CD4-positive, alpha-beta T cell treated with Interleukin-10 for 1 hour (primary cell): ENCODE data around the gene RANBP2.

ENCODE experiments used
- DNase-seq: peaks from one replicate; pipeline ENCODE4 v3.0.0-alpha.2; 2020

RANBP2 gene

DNA sequence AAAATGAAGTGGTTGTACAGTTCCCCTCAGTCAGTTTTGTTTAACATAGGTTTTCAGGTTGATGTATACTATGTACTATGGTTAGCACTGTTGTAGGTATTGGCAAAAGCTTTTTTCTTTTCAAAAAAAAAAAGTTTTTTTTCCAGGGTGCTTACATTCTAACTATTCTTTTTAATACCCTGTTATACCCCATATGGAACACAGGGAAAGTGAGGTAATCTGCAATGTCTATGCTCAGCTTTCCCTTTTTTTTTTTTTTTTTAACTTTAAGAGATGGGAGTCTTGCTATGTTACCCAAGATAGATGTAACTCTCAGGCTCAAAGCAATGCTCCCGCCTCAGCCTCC, 66.7 kb downstream of the RANBP2 start:
- no peak for DNase-seq

DNA sequence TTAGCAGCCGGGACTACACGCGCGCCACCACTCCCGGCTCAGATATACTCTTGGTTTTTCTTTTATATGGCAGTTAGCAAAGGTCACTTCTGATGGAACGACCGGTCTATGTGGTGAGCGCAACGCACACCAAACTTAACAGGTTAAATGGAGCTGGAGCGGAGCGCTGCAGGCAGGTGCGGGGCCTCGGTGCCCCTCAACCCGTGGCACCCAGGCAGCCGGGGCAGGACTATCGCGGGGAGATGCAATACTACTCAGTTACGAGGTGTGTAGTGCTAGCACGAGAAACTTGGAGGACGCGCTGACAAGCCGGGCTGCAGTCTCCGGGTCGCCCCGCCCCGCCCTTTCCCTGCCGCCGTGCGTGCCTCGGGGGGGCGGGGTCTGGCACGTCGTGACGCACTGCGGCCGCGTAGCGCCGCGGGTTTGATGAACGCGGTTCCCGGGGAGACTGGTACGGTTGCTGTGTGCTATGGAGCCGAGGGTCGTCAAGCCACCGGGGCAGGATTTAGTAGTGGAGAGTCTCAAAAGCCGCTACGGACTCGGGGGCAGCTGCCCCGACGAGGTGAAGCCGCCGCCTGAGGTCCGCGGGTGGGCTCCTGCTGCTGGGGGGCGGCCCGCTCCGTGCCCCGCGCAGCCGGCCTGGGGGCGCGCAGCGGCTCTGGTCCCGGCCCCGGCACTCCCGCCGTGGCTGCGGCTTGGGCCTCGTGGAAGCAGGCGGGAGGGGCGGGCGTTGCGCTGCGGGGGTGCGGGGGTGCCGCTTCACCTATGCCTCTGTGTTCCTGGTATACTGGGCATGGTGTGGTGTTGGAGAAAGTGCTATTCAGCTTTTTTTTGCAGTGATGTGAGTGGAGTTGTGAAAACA, 67.3 kb downstream of the RANBP2 start, which contains the start of gene CCDC138:
Gene CCDC138, plus strand, starts transcription at position 418 of the 862 bp plus-strand sequence. Its CDS starts 52 bp downstream, at position 470.
- DNase-seq = peak; percentile 89

DNA sequence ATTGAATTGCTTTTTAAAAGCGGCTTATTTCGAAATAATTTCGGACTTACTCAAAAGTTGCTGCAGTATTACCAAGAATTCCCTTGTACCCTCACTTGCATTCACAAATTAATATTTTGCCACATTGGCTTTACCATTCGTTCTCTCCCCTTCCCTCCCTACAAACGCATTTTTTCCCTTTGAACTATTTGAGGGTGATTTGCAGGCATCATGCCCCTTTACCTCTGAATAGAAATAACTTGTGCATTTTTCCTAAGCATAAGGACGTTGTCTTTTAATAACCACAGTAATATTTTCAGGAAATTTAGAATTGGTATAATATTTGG, 67.9 kb downstream of the RANBP2 start:
- DNase-seq = no peak

DNA sequence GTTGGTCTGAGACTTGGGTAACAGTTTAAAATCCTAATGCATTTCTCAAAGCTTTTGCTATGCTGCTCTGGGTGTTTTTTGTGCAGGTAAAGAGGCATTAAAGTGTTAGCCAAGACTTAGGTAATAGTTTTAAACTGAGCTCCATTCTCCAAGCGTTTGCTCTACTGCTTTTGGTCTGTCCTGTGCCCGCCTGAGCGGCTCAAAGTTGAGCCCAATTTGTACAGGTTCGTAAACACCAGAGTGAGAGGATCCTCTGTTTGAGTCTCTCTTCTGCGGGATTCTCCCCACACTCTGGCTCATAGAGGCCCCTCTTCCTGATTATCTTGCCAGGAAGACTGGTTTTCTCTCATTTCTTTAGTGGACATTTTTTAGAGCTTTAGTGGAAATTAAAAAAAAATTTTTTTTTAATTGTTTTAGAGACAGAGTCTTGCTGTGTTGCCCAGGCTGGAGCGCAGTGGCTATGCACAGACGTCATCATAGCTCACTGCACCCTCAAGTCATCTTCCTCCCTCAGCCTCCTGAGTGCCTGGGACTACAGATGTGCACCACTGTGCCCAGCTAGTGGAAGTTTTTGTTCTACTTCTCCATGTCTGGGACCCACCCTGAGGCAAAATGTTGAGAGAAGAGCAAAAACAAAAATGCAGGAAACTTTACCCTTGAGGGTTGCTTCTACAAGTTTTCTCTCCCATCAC, 83.9 kb downstream of the RANBP2 start:
- no peak for DNase-seq

DNA sequence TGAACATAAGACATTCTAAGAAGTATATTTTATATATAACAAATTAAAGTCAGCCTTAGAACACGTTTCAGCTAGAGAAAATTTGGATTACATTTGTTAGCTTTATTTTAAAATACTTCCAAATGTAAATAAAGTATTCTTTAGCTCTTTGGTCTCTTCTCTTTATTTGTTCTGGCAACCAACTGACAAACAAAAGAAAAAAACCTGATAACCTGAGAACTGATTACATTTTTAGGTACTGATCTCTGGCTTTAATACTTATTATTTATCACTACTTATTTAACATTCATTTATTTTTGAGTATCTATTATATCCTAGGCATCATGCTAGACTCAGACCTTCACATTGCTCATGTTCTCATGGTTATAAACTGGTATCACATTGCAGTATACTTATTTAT, 85.8 kb downstream of the RANBP2 start:
- DNase-seq = no peak

DNA sequence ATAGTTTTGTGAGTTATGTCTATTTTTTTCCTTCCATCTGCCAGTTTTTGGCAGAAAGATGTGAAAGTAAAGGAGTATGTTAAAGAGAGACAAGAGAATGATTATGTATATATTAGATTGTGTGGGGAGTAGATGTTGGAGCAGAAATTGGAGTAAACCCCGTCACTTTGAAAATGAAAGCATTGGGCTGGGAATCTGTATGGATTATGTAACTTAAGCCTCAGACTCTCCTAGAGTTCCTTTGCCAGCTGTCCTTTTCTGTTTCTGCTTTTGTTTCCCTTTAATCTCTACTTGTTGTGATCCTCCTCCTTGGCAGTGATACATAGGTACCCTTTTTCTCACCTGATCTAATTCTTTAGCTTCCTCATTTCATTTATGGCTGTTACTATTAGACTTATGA, 86.5 kb downstream of the RANBP2 start:
- DNase-seq = no peak

DNA sequence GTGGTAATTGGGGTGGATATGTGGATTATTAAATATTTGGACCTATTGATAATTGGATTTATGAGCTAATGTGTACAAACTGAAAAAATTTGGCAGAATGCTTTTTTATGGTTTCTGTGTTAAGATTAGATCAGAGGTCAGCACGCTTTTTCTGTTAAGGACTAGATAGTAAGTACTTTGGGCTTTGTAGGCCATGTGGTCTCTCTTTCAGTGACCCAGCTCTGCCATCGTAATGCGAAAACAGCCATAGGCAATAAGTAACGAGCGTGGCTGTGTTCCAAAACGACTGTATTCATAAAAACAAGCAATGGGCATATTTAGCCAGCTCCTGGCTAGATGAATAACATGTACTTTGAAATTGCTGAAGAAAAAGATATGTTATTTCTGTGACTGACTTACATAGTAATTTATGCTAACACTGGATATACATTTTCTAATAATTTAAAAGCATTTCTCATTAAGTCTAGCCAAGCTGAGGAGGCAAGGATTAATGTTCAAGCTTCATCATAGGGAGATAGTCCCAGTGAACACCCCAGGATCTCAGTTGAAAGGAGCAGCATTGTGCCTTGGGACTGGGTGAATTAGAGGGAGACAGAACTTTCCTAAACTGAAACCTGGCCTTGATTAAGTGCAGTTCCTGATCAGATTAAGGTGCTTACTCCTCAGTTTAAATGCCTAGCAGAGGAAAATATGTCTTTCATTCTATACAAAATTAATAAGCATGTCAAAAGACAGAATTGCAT, 87.3 kb downstream of the RANBP2 start:
- no peak for DNase-seq

DNA sequence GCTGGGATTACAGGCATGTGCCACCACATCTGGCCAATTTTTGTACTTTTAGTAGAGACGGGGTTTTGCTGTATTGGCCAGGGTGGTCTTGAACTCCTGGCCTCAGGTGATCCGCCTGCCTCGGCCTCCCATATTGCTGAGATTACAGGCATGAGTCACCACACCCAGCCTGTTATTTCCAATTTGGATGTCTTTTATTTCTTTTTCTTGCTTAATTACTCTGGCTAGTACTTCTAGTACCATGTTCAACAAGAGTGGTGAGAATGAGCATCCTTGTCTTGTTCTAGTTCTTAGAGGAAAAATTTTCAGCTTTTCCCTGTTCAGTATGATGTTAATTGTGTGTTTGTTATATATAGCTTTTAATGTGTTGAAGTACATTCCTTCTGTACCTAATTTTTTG, 90.7 kb downstream of the RANBP2 start:
- no peak for DNase-seq

DNA sequence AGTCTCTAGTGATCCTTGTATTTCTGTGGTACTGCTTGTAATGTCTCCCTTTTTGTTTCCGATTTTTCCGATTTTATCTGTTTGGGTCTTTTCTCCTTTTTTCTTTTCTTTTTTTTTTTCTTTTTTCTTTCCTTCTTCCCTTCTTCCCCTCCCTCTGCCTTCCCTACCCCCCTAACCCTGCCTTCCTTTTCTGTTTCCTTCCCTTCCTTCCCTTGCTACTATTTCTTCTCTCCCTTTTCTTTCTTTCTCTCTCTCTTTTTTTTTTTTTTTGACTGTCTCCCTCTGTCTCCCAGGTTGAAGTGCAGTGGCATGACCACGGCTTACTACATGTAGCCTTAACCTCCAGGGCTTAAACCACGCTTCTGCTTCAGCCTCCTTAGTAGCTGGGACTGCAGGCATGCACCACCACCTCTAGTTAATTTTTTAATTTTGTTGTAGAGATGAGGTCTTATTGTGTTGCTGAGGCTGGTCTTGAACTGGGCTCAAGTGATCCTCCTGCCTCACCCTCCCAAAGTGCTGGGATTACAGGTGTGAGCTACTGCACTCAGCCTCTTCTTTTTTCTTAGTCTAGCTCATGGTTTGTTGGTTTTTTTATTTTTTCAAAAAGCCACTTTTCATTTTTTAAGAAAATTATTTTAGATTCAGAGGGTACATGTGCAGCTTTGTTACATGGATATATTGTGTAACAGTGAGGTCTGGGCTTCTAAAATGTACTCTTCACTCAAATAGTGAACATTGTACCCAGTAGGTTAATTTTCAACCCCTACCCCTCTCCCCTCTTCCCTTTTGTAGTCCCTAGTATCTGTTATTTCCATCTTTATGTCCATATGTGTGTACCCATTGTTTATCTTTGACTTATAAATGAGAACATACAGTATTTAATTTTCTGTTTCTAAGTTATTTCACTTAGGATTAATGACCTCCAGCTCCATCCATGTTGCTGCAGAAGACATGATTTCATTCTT, 92.0 kb downstream of the RANBP2 start:
- DNase-seq = no peak

DNA sequence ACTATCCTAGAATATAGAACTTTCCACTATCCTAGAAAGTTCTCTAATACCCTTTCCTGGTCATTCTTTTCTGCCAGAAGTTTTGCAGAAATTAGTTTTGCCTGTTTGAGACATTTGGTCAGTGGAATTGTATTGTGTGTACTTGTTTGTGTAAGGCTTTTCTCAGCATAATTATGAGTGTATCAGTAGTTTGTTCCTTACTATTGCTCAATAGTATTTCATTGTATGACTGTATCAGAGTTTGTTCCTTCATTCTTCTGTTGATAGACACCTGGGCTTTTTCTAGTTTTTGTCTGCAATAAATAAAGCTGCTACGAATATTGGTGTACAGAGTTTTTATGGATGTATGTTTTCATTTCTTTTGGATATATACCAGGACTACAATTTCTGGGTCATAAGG, 94.5 kb downstream of the RANBP2 start:
- no peak for DNase-seq

DNA sequence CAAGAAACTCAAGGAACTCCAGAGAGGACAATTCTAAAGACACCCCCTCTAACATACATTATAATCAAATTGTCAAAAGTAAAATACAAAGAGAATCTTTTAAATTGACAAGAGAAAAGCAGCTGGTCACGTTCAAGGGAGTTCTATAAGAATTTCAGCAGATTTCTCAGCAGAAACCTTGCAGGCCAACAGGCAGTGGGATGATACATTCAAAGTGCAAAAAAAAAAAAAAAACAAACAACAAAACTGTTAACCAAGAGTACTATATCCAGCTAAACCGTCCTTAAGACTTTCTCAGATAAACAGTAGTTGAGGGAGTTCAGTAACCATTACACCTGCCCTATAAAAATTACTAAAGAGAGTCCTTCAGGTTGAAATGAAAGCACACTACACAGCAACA, 101.2 kb downstream of the RANBP2 start:
- DNase-seq = no peak

DNA sequence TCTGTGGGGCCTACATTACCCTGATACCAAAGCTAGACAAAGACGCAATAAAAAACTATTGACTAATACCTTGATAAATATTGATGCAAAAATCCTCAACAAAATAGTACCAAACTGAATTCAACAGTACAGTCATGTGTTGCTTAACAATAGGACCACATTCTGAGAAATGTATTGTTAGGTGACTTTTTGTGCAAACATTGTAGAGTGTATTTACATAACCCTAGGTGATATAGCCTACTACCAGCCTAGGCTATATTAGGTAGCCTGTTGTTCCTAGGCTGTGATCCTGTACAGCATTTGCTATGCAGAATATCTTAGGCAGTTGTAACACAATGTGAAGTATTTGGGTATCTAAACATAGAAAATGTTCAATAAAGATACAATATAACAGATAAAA, 104.0 kb downstream of the RANBP2 start:
- DNase-seq = no peak

DNA sequence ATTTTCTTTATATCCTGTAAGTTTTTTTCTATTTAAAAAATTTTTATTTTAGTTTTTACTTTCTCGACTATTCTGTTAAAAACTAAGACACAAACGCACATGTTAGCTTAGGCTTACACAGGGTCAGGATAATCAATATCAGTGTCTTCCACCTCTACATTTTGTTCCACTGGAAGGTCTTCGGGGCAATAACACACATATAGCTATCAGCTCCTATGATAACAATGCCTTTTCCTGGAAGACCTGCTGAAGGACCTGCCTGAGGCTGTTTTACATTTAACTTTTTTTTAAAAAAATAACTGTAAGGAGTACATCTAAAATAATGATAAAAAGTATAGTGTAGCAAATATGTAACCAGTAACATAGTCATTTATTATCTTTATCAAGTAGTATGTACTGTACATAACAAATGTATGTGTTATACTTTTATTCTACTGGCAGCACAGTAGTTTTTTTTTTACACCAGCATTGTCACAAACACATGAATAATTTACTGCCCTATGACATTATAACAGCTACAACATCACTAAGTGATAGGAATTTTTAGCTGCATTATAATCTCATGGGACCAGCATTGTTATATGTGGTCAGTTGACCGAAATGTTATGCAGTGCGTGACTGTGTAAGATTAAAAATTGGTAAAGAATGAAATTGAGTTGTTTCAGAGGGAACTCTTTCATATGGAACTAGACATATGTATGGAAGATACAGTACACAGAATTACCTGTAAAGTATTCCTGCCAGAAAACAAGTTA, 105.2 kb downstream of the RANBP2 start:
- no peak for DNase-seq

DNA sequence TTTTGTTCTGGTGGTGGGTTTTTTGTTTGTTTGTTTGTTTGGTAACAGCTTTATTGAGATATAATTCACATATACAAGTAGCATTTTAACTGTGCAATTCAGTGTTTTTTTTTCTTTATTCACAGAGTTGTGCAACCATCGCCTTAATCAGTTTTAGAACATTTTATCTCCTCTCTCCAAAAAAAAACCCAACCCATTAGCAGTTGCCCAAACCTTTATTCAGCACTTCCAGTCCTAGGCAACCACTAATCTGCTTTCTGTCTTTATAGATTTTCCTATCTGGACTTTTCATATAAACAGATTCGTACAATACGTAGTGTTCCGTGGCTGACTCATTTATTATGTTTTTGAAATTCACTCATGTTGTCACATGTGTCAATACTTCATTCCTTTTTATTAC, 106.0 kb downstream of the RANBP2 start:
- no peak for DNase-seq

DNA sequence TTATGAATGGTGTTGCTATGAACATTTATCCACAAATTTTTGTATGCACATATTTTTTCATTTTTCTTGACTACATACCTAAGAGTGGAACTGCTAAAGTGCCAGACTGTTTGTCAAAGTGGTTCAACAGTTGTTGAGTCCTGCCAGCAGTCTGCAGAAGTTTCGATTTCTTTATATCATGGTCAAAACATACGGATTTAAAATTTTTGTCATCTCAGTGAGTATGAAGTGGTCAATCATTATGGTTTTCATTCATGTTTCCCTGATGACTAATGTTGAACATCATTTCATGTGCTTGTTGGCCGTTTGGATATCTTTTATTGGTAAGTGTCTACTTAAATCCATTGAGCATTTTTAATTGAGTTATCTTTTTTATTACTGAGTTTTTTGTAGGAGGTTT, 106.5 kb downstream of the RANBP2 start:
- no peak for DNase-seq

DNA sequence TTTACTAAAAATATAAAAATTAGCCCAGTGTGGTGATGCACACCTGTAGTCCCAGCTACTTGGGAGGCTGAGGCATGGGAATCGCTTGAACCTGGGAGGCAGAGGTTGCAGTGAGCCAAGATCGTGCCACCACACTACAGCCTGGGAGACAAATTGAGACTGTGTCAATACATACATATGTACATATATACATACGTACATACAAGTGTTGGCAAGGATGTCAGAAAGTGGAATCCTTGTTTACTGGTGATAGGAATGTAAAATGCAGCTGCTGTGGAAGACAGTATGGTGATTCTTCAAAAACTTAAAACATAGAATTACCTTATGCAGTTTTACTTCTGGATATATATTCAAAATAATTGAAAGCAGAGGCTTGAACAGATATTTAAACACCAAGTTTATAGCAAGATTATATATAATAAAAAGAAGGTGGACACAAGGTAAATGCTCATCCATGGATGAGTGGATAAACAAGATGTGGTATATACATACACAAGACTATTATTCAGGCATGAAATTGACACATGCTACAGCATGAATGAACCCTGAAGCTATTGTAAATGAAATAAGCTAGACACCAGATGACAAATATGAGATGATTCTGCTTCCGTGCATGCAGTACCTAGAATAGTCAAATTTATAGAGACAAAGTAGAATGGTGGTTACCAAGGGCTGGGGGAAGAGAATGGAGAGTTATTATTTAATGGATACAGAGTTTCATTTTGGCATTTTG, 110.5 kb downstream of the RANBP2 start:
- no peak for DNase-seq

DNA sequence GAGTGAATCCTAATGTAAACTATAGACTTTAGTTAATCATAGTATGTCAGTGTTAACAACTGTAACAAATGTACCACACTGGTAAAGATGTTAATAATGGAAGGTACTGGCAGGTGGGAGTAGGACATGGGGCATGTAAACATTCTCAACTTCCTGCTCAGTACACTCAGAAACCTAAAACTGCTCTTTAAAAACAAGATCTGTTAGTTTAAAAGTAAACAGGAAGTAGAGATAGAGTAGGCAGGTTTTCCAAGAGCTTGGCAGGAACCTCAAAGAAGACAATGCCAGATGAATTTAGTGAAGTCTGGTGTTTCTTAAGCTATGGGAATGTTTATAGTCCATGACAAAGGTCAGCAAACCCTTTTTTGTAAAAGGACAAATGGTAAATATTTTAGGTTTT, 113.9 kb downstream of the RANBP2 start:
- no peak for DNase-seq

DNA sequence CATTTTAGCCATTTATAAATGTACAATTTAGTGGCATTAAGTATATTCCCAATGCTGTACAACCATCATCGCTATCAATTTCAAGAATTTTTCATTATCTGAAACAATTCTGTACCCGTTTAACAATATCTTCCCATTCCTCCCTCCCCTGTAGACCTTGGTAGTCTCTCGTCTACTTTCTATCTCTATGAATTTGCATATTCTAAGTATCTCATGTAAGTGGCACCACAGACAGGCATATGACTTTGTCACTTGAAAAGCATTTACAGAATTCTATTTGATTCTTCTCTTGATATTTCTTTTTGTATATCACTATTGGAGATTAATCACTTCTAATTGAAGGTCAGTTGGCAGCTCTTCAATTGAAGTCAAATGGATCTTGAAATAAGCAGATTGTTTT, 115.3 kb downstream of the RANBP2 start:
- no peak for DNase-seq

DNA sequence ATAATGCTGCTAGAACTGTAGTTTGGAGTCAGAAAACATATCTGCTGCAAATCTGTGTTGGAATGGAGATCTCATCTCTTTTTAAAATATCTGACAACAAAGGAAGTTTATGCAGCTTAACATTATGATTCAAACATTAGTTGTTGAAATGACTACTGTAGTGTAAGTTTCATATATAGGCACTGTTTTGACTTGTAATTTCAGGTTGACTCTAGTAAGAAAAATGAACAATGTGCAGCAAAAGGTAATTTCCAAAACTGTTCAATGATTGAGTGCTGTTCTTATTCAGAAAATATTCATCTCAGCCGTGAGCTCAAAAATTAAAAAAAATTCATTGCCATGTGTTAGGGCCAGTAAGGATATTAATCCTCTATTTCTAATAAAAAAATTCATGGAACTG, 115.8 kb downstream of the RANBP2 start:
- DNase-seq = no peak
